Measurements from ENCODE around the gene DYRK4. TPM values are rescaled to one million over a fixed set of nuclear protein-coding genes. Genes with fewer than 3 reads are reported as not detected.
A peak's percentile ranks its signal among the peaks of the same experiment; 100 is the strongest.
"Not testable (repeated sequence)": the region's sequence is repeated elsewhere in the genome, so short reads cannot be mapped to it uniquely, and the experiment has no call there.

The DYRK4 gene
- 19.0 and 22.1 TPM in 2 replicates for total RNA-seq

- no peak for TF ChIP-seq CTCF (IDR thresholded peaks at IDR 0.05)
- no peaks in the 10 kb centered on the region for H3K9me3 Mint-ChIP-seq
- ChIA-PET CTCF (no interaction called here), POLR2A (no interaction called here)
- ATAC-seq (ENCODE audit: low read depth) = no peak
- peaks cover 41% of the 10 kb centered on the region for H3K4me1 Mint-ChIP-seq
- intact Hi-C loops (cut with micrococcal nuclease) = no loop called here
- H3K27me3 Mint-ChIP-seq = no peaks in the 10 kb centered on the region
- peaks cover under 1% of the 10 kb centered on the region for H3K36me3 Mint-ChIP-seq (ENCODE audit: low read depth)
- no peak for DNase-seq
- no peak within 1 kb of the TSS for H3K27ac Mint-ChIP-seq
- peak within 1 kb of the TSS; percentile 56 for H3K4me3 Mint-ChIP-seq
These were observed at the start of gene DYRK4 for GRCh38 chr12:4562034-4562657. TSS of gene DYRK4 (plus strand) at chr12:4562208. CDS start at chr12:4562246, 38 bp downstream.

- DNase-seq (no peak), ATAC-seq (ENCODE audit: low read depth) (no peak)
- ChIA-PET POLR2A (no interaction called here), CTCF (no interaction called here)
- peaks cover 56% of the 10 kb centered on the region for H3K36me3 Mint-ChIP-seq (ENCODE audit: low read depth)
- H3K4me1 Mint-ChIP-seq = no peaks in the 10 kb centered on the region
- no peaks in the 10 kb centered on the region for H3K9me3 Mint-ChIP-seq
- no peaks in the 10 kb centered on the region for H3K27me3 Mint-ChIP-seq
- H3K27ac Mint-ChIP-seq = no peak overlapping the region
- intact Hi-C loops (cut with micrococcal nuclease) = no loop called here
- no peak overlapping the region for H3K4me3 Mint-ChIP-seq
- TF ChIP-seq CTCF (IDR thresholded peaks at IDR 0.05) = no peak
These were observed 43.8 kb upstream of the DYRK4 start for GRCh38 chr12:4518106-4518728.

- intact Hi-C loops (cut with micrococcal nuclease) = not testable (repeated sequence)
These were observed 38.6 kb upstream of the DYRK4 start for GRCh38 chr12:4523443-4523842.

GRCh38 chr12:4526923-4527546, 35.0 kb upstream of the DYRK4 start:
- no peaks in the 10 kb centered on the region for H3K27me3 Mint-ChIP-seq
- no peak overlapping the region for H3K27ac Mint-ChIP-seq
- intact Hi-C loops (cut with micrococcal nuclease) = loop anchor here (1.0 to 5.0 kb wide), 5 partner anchors 106 to 642 kb away; no protein-coding TSS in a partner anchor
- ChIA-PET CTCF (interaction anchor here (1.1 to 1.3 kb wide), 2 partner anchors 641 to 659 kb away, joined by 3 to 5 read pairs; no protein-coding TSS in a partner anchor), POLR2A (interaction anchor here (0.7 kb wide), 1 partner anchor 62 kb away, joined by 7 read pairs; no protein-coding TSS in a partner anchor)
- no peak for ATAC-seq (ENCODE audit: low read depth)
- no peak overlapping the region for H3K4me3 Mint-ChIP-seq
- H3K9me3 Mint-ChIP-seq = no peaks in the 10 kb centered on the region
- no peaks in the 10 kb centered on the region for H3K4me1 Mint-ChIP-seq
- peak; percentile 97 for TF ChIP-seq CTCF (IDR thresholded peaks at IDR 0.05)
- H3K36me3 Mint-ChIP-seq (ENCODE audit: low read depth) = peaks cover 58% of the 10 kb centered on the region
- DNase-seq = no peak

More at GRCh38 chr12:4523443-4523842, 38.6 kb upstream of the DYRK4 start:
- H3K4me3 Mint-ChIP-seq; ATAC-seq (ENCODE audit: low read depth); DNase-seq; H3K27ac Mint-ChIP-seq; H3K27me3 Mint-ChIP-seq; H3K4me1 Mint-ChIP-seq; CTCF ChIA-PET; H3K9me3 Mint-ChIP-seq; POLR2A ChIA-PET: not testable (repeated sequence)
- H3K36me3 Mint-ChIP-seq (ENCODE audit: low read depth) = peaks cover 67% of the 10 kb centered on the region

- CTCF ChIA-PET = interaction anchor here (2.7 kb wide), 1 partner anchor 109 kb away, joined by 9 read pairs; no protein-coding TSS in a partner anchor
- intact Hi-C loops (cut with micrococcal nuclease) = loop anchor here (10.0 kb wide), 1 partner anchor 425 kb away; no protein-coding TSS in a partner anchor
- DNase-seq (no peak), ATAC-seq (ENCODE audit: low read depth) (no peak)
- POLR2A ChIA-PET = no interaction called here
- Mint-ChIP-seq H3K4me3 (no peak overlapping the region), H3K27ac (no peak overlapping the region), H3K27me3 (no peaks in the 10 kb centered on the region), H3K36me3 (ENCODE audit: low read depth) (peaks cover 37% of the 10 kb centered on the region), H3K4me1 (no peaks in the 10 kb centered on the region), H3K9me3 (no peaks in the 10 kb centered on the region)
- TF ChIP-seq CTCF (IDR thresholded peaks at IDR 0.05) = no peak
These were observed 31.8 kb upstream of the DYRK4 start for GRCh38 chr12:4530160-4530559.

All from activated B cell treated with CpG ODN at 0.5 μM for 24 hours (primary cell).